Neural progenitor cell (in vitro differentiated cells): ENCODE data around the gene CHKA.

Source experiments
- EZH2 ChIP-seq: fragments of 200-600 bp; sonication (generic); IDR thresholded peaks from 2 replicates; pipeline ENCODE4 v1.6.1; 2017; ENCODE audit warnings: antibody characterized with exemption, mild to moderate bottlenecking, moderate library complexity
- TF ChIP-seq, protein P1 (sequence below): fragments of 200-600 bp; sonication (generic); IDR thresholded peaks from 2 replicates; pipeline ENCODE4 v1.5.1; 2017; ENCODE audit warnings: antibody characterized with exemption, mild to moderate bottlenecking

GRCh38 chr11:68042219-68043028, 78.8 kb downstream of the CHKA start:
- no peak for TF ChIP-seq EZH2
- TF ChIP-seq, protein P1, sequence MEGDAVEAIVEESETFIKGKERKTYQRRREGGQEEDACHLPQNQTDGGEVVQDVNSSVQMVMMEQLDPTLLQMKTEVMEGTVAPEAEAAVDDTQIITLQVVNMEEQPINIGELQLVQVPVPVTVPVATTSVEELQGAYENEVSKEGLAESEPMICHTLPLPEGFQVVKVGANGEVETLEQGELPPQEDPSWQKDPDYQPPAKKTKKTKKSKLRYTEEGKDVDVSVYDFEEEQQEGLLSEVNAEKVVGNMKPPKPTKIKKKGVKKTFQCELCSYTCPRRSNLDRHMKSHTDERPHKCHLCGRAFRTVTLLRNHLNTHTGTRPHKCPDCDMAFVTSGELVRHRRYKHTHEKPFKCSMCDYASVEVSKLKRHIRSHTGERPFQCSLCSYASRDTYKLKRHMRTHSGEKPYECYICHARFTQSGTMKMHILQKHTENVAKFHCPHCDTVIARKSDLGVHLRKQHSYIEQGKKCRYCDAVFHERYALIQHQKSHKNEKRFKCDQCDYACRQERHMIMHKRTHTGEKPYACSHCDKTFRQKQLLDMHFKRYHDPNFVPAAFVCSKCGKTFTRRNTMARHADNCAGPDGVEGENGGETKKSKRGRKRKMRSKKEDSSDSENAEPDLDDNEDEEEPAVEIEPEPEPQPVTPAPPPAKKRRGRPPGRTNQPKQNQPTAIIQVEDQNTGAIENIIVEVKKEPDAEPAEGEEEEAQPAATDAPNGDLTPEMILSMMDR = no peak
